Transverse colon (tissue), 3 donors: ENCODE measurements around the gene CPNE8.

ENCODE experiments used
- CTCF ChIP-seq, 5 experiments: fragments of 200-600 bp in 3 of 5; fragments of 450-650 bp in 2 of 5; sonication (generic) in 3 of 5; IDR thresholded peaks; 1 replicate in 2 of 5; 2 replicates in 3 of 5; pipeline ENCODE4 v1.5.1; 2016 to 2017; ENCODE audit warnings: antibody characterized with exemption in 5 of 5, inconsistent platforms in 3 of 5, mild to moderate bottlenecking in 2 of 5, moderate library complexity in 1 of 5
- POLR2A ChIP-seq: fragments of 450-650 bp; IDR thresholded peaks from one replicate; pipeline ENCODE4 v1.6.1; 2016; ENCODE audit warnings: antibody characterized with exemption, mild to moderate bottlenecking, moderate library complexity

GRCh38 chr12:38669530-38669929 is 235.9 kb downstream of the CPNE8 start:
- no peak for TF ChIP-seq POLR2A
- no peak for TF ChIP-seq CTCF (IDR thresholded peaks at IDR 0.05)
